GM18858 (cell line): Measurements from ENCODE around the gene FOLH1.
"Not testable (repeated sequence)": the region's sequence is repeated elsewhere in the genome, so short reads cannot be mapped to it uniquely, and the experiment has no call there.

Experiments
- ATAC-seq: cut with Tn5 transposase; IDR thresholded peaks from one replicate; pipeline ENCODE4 v1.9.1; 2021; ENCODE audit not compliant: unreplicated experiment

The FOLH1 gene

DNA sequence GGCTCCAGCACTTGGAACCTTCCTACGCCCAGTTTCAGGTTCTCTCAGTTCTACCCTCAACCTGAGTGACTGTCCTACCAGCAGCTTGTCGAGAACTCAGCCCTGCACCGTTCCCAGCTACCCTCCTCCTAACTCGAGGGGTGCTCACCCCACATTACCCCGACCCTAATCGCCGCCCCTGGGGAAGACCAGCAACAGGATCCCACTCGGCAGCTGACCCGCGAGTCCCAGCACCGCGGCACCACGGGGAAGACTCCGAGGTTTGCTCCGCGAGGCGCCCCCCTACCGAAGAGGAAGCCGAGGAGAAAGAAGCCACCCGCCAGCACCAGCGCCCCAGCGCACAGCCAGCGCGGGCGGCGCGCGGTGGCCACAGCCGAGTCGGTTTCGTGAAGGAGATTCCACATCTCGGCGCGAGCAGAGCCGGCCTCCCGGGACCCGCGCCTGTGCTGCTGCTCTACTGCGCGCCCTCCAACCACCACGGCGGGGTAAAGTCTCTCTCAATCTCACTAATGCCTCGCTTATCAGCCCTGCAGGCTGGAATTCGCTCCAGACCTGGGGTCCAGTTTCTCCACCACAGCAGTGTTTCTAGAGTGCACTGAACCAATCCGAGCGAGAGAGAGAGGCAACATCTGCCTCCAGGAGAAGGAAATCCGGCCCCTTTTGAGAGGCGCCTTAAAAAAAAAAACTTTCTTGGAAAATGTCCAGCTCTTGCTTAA is at the start of gene FOLH1:
TSS of gene FOLH1 (minus strand) at position 597 of the 716 bp plus-strand sequence. CDS start at position 404, 193 bp downstream.
- no peak for ATAC-seq

GRCh38 chr11:49255148-49255547 is 46.7 kb upstream of the FOLH1 start:
- not testable (repeated sequence) for ATAC-seq

DNA sequence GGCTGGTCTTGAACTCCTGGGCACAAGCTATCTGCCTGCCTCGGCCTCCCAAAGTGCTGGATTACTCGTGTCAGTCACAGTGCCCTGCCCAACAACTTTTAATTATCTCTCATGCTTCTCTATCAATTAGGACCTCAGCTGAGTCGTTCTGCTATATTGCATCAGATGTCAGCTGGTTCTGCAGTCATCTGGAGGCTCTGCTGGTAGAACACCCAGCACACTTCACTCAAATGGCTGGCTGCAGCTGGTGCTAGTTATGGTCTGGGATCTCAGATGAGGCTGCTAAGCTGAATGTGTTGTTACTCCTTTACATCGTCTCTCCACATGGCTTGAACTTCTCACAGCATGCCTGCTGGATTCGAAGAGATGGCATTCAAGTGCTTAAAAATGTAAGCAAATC is 42.8 kb upstream of the FOLH1 start:
- not testable (repeated sequence) for ATAC-seq

GRCh38 chr11:49250398-49251115 is 42.2 kb upstream of the FOLH1 start:
- not testable (repeated sequence) for ATAC-seq

GRCh38 chr11:49249363-49249762 is 41.0 kb upstream of the FOLH1 start:
- ATAC-seq: not testable (repeated sequence)

DNA sequence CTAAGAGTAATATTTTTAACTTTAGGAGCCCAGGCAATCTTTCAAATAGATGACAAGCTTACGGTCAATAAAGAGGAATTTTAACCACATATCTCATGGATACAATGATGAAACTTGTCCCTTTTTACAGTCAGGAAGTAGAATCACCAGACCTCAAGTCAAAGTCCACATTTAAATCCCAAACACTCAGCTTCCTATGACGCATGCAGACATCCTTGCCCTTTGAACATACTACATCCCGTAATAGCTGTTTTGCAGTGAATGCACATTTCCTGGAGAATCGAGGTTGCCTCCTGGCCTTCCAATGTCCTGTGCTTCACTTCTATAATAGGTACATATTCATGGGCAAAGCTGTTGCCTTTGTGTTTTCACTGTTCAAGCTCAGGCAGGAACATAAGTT is 25.3 kb upstream of the FOLH1 start:
- ATAC-seq: not testable (repeated sequence)

DNA sequence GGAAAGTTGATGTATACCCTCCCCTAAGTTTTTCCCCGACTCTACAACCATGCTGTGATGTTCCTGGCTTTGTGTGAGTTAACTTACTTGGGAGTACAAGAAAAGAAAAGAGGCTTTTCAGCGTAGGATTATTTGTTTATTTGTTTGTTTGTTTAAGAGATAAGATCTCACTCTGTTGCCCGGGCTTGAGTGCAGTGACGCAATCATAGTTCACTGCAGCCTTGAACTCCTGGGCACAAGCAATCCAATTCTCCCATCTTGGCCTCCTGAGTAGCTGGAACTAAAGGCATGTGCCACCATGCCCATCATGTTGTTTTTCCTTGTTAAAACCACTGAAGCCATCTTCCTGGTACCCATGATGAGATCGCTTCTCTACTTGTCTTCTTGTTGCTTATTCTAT is 24.6 kb upstream of the FOLH1 start:
- not testable (repeated sequence) for ATAC-seq

- not testable (repeated sequence) for ATAC-seq
These were observed 23.3 kb upstream of the FOLH1 start for GRCh38 chr11:49231725-49232124.

DNA sequence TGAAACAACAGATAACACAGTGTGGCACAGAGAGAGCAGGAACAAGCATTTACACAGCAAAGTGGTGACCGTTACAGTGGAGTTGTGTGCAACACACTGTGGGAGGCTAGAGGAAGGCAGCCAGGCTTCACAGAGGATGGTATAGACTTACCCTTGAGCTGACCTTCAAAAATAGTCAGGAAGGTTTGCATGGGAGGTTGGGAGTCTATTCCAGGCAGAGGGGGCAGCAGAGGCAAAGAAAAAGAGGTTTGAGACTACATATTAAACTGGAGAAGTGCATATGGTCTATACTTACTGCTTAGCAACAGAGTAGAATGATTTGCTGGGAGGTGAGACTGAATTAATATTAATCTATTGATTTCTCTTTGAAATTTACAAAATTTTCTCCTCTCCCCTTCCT is 22.1 kb upstream of the FOLH1 start:
- ATAC-seq: not testable (repeated sequence)

DNA sequence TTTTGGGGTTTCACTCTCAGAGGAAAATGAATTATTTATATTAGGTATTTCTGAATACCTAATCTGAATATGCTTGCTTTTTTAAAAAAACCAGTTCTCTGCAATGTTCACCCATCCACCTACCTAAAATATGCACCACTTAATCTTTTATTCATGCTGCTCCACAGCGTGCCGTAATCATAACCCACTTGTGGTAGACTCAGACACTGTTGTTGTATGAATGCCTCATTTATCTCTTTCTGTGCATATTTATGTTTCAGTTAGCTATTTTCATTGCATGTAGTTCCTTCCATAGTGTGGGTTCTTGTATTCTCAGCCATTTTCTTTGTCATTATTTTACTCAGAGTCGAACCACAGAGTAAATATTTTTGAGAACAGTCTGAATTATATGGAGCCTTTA is 21.6 kb upstream of the FOLH1 start:
- not testable (repeated sequence) for ATAC-seq

GRCh38 chr11:49229136-49229535 is 20.7 kb upstream of the FOLH1 start:
- not testable (repeated sequence) for ATAC-seq

- not testable (repeated sequence) for ATAC-seq
These were observed 16.9 kb upstream of the FOLH1 start for GRCh38 chr11:49225255-49225785.

- no peak for ATAC-seq
These were observed 12.7 kb upstream of the FOLH1 start for GRCh38 chr11:49221112-49221511.

DNA sequence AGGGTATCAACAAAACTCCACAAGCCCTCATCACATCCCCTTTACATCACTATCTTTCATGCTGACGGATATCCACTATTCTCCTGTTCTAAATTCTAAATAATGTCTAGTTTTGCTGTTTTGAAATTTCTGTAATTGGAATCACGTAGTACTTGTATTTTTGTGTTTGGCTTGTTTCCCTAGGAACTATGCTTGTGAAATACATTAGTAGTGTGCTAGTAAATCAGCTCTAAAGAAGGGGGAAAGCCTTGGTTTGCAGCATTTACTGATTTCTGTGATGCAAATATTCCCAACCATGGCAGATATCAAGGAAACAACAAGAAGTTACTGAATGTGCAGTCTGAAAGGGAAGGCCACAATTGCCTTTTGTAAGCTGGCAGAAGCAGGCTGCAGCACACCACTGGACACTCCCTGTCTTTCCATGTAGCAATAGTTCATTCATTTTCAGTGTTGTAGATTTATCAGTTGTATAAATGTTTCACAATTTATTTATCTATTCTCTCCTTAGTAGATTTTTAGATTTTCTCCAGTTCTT is 4.7 kb upstream of the FOLH1 start:
- ATAC-seq: no peak

DNA sequence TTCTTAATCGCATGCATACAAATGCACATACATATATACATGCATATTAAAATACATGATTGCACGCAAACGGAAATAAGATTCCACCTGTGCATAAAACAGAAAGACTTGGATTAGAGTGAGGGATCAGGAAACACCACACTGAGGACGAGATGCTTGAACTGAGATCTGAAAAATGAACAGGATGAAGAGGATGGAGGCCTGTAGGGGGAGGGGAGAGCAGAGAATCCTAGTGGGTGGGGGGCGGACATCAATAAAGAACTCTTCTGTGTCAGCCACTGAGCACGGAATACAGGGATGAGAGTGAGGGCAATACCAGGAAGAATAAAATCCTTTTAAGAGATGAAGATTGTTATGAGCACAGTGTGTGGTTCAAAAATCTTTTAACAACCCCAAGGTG is 1.4 kb downstream of the FOLH1 start:
- not testable (repeated sequence) for ATAC-seq

GRCh38 chr11:49202287-49202976 is 6.0 kb downstream of the FOLH1 start:
- ATAC-seq: no peak

DNA sequence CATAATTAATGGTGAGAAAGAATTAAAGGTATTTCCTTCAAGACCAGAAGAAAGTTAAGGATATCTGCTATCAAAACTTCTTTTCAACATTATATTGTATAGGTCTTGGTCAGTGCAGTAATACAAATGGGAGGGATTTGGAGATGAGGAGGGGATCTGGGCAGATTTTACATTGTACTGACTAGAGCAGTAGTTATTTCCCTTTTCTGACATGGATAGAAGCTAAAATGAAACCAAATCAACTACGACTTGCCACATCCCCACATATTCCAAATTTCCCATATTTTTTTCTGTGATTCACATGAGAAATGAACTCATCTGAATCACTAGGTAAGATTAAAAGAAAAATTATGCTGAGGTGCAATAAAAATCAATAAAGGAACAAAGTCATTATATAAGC is 11.6 kb downstream of the FOLH1 start:
- not testable (repeated sequence) for ATAC-seq

GRCh38 chr11:49196002-49196401 is 12.4 kb downstream of the FOLH1 start:
- not testable (repeated sequence) for ATAC-seq

DNA sequence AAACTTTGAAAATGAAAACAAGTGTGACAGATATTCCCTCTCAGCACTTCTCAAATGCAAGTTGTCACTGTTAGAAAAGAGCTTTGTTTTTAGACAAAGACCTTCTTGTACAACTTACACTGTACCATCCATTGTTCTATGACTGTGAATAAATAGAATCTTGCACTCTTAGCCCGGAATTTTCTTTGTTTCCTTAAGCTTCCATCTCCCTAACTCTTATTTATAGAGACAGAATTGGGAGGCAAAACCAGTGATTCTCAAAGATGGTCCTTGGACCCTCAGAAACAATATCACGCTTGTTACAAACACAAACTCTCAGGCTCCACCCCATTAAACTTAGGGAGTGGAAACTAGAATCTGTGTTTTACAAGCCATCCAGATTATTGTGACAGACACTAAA is 18.1 kb downstream of the FOLH1 start:
- not testable (repeated sequence) for ATAC-seq

DNA sequence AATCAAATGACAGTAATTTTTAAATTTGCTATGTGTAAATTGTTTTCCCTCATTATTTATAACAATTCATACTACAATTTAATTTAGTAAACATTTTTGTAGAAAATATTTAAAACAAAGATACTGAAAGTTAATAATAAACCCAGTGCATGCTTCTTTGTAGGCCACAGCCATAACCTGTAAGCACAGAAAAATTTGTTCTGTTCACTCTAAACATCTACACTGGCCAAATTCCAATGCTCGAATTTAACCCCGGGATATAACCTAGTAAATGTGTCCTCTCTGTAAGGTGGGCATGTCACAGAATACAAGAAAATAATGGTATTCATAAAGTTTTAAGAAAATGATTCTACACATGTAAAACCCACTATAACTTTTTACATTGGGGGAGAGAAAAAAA is 22.2 kb downstream of the FOLH1 start:
- ATAC-seq: not testable (repeated sequence)

DNA sequence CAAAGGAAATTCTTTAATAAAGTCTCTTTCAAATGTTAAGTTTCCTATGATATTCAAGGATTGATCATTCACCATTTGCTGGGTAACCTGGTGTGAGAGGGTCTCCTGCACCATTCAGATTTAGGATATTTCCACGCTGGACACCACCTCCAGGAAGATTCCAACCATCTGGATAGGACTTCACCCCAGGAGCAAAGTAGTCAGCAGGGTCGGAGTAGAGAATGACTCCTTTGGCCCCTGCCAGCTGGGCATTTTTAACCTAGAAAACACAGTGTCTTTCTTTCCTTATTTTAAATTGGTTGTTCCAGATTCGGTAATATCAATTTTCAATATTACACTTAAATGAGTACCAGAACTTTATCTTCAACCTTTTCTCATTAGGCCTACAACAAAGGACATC is 22.8 kb downstream of the FOLH1 start:
- not testable (repeated sequence) for ATAC-seq
